ENCODE measurements around the gene SLC8A3. TPM values are rescaled to one million over a fixed set of nuclear protein-coding genes. Genes with fewer than 3 reads are reported as not detected.

SLC8A3 gene
- total RNA-seq, 6 experiments from 2014 or later: not detected

DNA sequence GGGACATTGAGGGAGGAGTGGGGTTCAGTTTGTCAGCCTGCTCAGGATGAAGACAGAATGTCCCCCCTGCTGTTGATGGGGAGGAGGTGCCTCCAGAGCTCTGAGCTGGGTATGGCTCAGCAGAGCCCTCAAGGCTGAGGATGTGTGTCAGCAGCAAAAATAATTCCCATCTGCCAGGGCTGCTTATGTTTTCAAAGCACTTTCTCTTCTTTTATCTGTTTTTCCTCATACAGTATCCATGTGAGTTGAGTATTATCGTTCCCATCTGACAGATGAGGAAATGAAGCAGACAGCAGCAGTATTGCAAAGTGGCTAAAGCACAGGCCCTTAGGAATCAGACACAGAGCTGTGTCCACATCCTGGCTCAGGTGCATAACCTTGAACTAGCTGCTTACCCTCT is 94.1 kb downstream of the SLC8A3 start:
- no peak overlapping the region for H3K27ac Mint-ChIP-seq
- peaks cover 15% of the 10 kb centered on the region for H3K9me3 Mint-ChIP-seq
- peaks cover 3% of the 10 kb centered on the region for H3K27me3 Mint-ChIP-seq (ENCODE audit: insufficient read depth)
- H3K4me3 Mint-ChIP-seq: no peak overlapping the region
- DNase-seq: no peak
- TF ChIP-seq, protein P1, sequence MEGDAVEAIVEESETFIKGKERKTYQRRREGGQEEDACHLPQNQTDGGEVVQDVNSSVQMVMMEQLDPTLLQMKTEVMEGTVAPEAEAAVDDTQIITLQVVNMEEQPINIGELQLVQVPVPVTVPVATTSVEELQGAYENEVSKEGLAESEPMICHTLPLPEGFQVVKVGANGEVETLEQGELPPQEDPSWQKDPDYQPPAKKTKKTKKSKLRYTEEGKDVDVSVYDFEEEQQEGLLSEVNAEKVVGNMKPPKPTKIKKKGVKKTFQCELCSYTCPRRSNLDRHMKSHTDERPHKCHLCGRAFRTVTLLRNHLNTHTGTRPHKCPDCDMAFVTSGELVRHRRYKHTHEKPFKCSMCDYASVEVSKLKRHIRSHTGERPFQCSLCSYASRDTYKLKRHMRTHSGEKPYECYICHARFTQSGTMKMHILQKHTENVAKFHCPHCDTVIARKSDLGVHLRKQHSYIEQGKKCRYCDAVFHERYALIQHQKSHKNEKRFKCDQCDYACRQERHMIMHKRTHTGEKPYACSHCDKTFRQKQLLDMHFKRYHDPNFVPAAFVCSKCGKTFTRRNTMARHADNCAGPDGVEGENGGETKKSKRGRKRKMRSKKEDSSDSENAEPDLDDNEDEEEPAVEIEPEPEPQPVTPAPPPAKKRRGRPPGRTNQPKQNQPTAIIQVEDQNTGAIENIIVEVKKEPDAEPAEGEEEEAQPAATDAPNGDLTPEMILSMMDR (IDR thresholded peaks at IDR 0.05): no peak
- H3K36me3 Mint-ChIP-seq (ENCODE audit: low read depth): no peaks in the 10 kb centered on the region
- no peaks in the 10 kb centered on the region; the same call in 1 of the 2 replicates for H3K4me1 Mint-ChIP-seq (ENCODE audit: low read depth)

DNA sequence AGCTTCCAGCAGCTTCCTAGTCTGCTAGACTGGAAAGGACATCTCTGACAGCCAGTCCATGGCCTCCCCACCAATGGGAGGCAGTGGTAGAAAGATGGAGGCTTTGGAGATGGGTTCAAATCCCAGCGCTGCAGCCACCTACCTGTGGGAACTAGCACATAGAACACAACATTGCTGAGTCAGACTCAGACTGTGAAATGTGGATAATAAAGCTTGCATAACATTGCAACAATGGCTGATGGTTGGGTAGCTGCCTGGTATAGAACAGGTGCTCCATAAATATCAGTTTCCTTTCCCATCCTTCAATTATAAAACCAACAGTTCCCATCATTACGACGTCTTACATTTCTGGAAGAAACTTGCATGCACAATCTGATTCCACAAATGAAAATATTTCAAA is 94.6 kb downstream of the SLC8A3 start:
- Mint-ChIP-seq H3K36me3 (ENCODE audit: low read depth) (no peaks in the 10 kb centered on the region), H3K4me1 (ENCODE audit: low read depth) (no peaks in the 10 kb centered on the region; the same call in 1 of the 2 replicates), H3K27me3 (ENCODE audit: insufficient read depth) (peaks cover 3% of the 10 kb centered on the region), H3K27ac (no peak overlapping the region), H3K9me3 (peaks cover 15% of the 10 kb centered on the region), H3K4me3 (no peak overlapping the region)
- TF ChIP-seq, protein P1 (IDR thresholded peaks at IDR 0.05): no peak
- DNase-seq: no peak

GRCh38 chr14:70093156-70093555 is 95.6 kb downstream of the SLC8A3 start:
- Mint-ChIP-seq H3K36me3 (ENCODE audit: low read depth) (no peaks in the 10 kb centered on the region), H3K27me3 (ENCODE audit: insufficient read depth) (peaks cover 1% of the 10 kb centered on the region), H3K4me3 (no peak overlapping the region), H3K9me3 (peaks cover 15% of the 10 kb centered on the region), H3K27ac (no peak overlapping the region), H3K4me1 (ENCODE audit: low read depth) (no peaks in the 10 kb centered on the region; the same call in 1 of the 2 replicates)
- DNase-seq: no peak
- TF ChIP-seq, protein P1 (IDR thresholded peaks at IDR 0.05): no peak

DNA sequence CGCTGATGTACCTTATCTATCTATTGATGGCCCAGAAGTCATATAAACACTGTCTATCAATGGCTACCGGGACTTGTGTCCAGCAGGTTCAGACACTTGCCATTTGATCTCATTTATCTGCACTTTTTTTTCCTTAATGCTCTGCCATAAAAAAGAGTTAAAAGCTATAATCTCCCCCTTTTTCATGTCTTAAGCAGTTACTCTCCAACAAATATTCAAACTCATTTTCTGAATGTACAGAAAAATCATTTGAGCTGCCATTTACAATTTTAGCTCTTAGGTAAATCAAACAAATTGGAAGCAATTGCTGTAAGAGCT is 101.4 kb downstream of the SLC8A3 start:
- Mint-ChIP-seq H3K27ac (no peak overlapping the region), H3K9me3 (peaks cover 10% of the 10 kb centered on the region), H3K36me3 (ENCODE audit: low read depth) (no peaks in the 10 kb centered on the region), H3K27me3 (ENCODE audit: insufficient read depth) (peaks cover 1% of the 10 kb centered on the region; the same call in 1 of the 2 replicates), H3K4me1 (ENCODE audit: low read depth) (no peaks in the 10 kb centered on the region), H3K4me3 (no peak overlapping the region)
- TF ChIP-seq, protein P1 (IDR thresholded peaks at IDR 0.05): peak; percentile 34; the same call in 1 of the 2 replicates
- DNase-seq: no peak

GRCh38 chr14:70086685-70087379 is 101.9 kb downstream of the SLC8A3 start:
- TF ChIP-seq, protein P1 (IDR thresholded peaks at IDR 0.05): peak; percentile 70
- DNase-seq: peak; percentile 7
- no peak overlapping the region for H3K27ac Mint-ChIP-seq
- H3K36me3 Mint-ChIP-seq (ENCODE audit: low read depth): no peaks in the 10 kb centered on the region
- H3K9me3 Mint-ChIP-seq: peaks cover 6% of the 10 kb centered on the region
- no peak overlapping the region for H3K4me3 Mint-ChIP-seq
- H3K4me1 Mint-ChIP-seq (ENCODE audit: low read depth): no peaks in the 10 kb centered on the region
- H3K27me3 Mint-ChIP-seq (ENCODE audit: insufficient read depth): no peaks in the 10 kb centered on the region
